ES-I3 (cell line): ENCODE data around the gene IP6K2.
"Not testable (repeated sequence)": the region's sequence is repeated elsewhere in the genome, so short reads cannot be mapped to it uniquely, and the experiment has no call there.

Experiments used
- H3K36me3 ChIP-seq: 2 replicates; pipeline ENCODE4 v1.6.1; 2013; ENCODE audit warnings: mild to moderate bottlenecking, low read length, control low read depth, moderate library complexity; ENCODE audit not compliant: insufficient read depth
- H3K4me1 ChIP-seq: 2 replicates; pipeline ENCODE4 v1.6.1; 2013; ENCODE audit warnings: mild to moderate bottlenecking, control low read depth, low read length; ENCODE audit not compliant: insufficient read depth
- H3K9ac ChIP-seq: 2 replicates; pipeline ENCODE4 v1.6.1; 2013; ENCODE audit warnings: low read depth, mild to moderate bottlenecking, low read length, moderate library complexity
- H3K9me3 ChIP-seq: 2 replicates; pipeline ENCODE4 v1.6.1; 2013; ENCODE audit warnings: mild to moderate bottlenecking, low read length, moderate library complexity; ENCODE audit not compliant: control insufficient read depth, insufficient read depth

Gene IP6K2

GRCh38 chr3:48739617-48739954, 22.6 kb upstream of the IP6K2 start:
- no peak overlapping the region for H3K9ac ChIP-seq

GRCh38 chr3:48738926-48739616, 22.1 kb upstream of the IP6K2 start:
- Histone ChIP-seq H3K4me1 (no peaks in the 10 kb centered on the region; the same call in 1 of the 2 replicates), H3K9me3 (no peaks in the 10 kb centered on the region), H3K36me3 (no peaks in the 10 kb centered on the region), H3K9ac (no peak overlapping the region)

More at GRCh38 chr3:48739617-48739954, 22.6 kb upstream of the IP6K2 start:
- Histone ChIP-seq H3K9me3 (no peaks in the 10 kb centered on the region), H3K36me3 (no peaks in the 10 kb centered on the region), H3K4me1 (no peaks in the 10 kb centered on the region; the same call in 1 of the 2 replicates)

GRCh38 chr3:48738144-48738536, 21.1 kb upstream of the IP6K2 start:
- peaks cover 1% of the 10 kb centered on the region; the same call in 1 of the 2 replicates for H3K9me3 ChIP-seq
- no peaks in the 10 kb centered on the region; the same call in 1 of the 2 replicates for H3K4me1 ChIP-seq
- H3K9ac ChIP-seq, result no peak overlapping the region
- H3K36me3 ChIP-seq, result no peaks in the 10 kb centered on the region

- not testable (repeated sequence) for H3K36me3 ChIP-seq, H3K9ac ChIP-seq, H3K9me3 ChIP-seq, H3K4me1 ChIP-seq
These were observed 18.2 kb upstream of the IP6K2 start for GRCh38 chr3:48735075-48735767.

- H3K9ac ChIP-seq, H3K36me3 ChIP-seq, H3K9me3 ChIP-seq, H3K4me1 ChIP-seq: not testable (repeated sequence)
These were observed 17.5 kb upstream of the IP6K2 start for GRCh38 chr3:48734541-48734940.

- H3K36me3 ChIP-seq, H3K9ac ChIP-seq, H3K9me3 ChIP-seq, H3K4me1 ChIP-seq: not testable (repeated sequence)
These were observed 16.9 kb upstream of the IP6K2 start for GRCh38 chr3:48733752-48734518.

- no peaks in the 10 kb centered on the region for H3K36me3 ChIP-seq
- no peaks in the 10 kb centered on the region for H3K4me1 ChIP-seq
- H3K9ac ChIP-seq, result no peak overlapping the region
- H3K9me3 ChIP-seq, result no peaks in the 10 kb centered on the region
These were observed 10.5 kb upstream of the IP6K2 start for GRCh38 chr3:48727511-48727910.

- not testable (repeated sequence) for H3K9me3 ChIP-seq, H3K4me1 ChIP-seq, H3K9ac ChIP-seq, H3K36me3 ChIP-seq
These were observed 8.3 kb upstream of the IP6K2 start for GRCh38 chr3:48725185-48725855.

GRCh38 chr3:48723725-48724124, 6.7 kb upstream of the IP6K2 start:
- Histone ChIP-seq H3K9me3 (no peaks in the 10 kb centered on the region), H3K36me3 (no peaks in the 10 kb centered on the region), H3K4me1 (no peaks in the 10 kb centered on the region), H3K9ac (no peak overlapping the region)

GRCh38 chr3:48723293-48723692, 6.3 kb upstream of the IP6K2 start:
- not testable (repeated sequence) for H3K4me1 ChIP-seq, H3K9ac ChIP-seq, H3K9me3 ChIP-seq, H3K36me3 ChIP-seq

- Histone ChIP-seq H3K36me3 (peaks cover 16% of the 10 kb centered on the region), H3K9ac (peak overlapping the region; percentile 100), H3K9me3 (no peaks in the 10 kb centered on the region), H3K4me1 (peaks cover 10% of the 10 kb centered on the region)
These were observed 476 bp downstream of the IP6K2 start for GRCh38 chr3:48716508-48716981.

GRCh38 chr3:48715174-48715800, 1.7 kb downstream of the IP6K2 start:
- no peak overlapping the region; the same call in 1 of the 2 replicates for H3K9ac ChIP-seq
- H3K4me1 ChIP-seq, result peaks cover 10% of the 10 kb centered on the region
- H3K36me3 ChIP-seq, result peaks cover 25% of the 10 kb centered on the region
- no peaks in the 10 kb centered on the region for H3K9me3 ChIP-seq

GRCh38 chr3:48711727-48712126, 5.3 kb downstream of the IP6K2 start:
- Histone ChIP-seq H3K4me1 (peaks cover 22% of the 10 kb centered on the region), H3K36me3 (peaks cover 29% of the 10 kb centered on the region), H3K9ac (no peak overlapping the region), H3K9me3 (no peaks in the 10 kb centered on the region)

GRCh38 chr3:48709051-48709461, 8.0 kb downstream of the IP6K2 start:
- Histone ChIP-seq H3K9ac (no peak overlapping the region), H3K36me3 (peaks cover 19% of the 10 kb centered on the region)

More at GRCh38 chr3:48709051-48709461, 8.0 kb downstream of the IP6K2 start:
- Histone ChIP-seq H3K4me1 (peaks cover 13% of the 10 kb centered on the region), H3K9me3 (no peaks in the 10 kb centered on the region)
